Rectal smooth muscle tissue (tissue), 1 donor: ENCODE measurements around the gene TMBIM1.

ENCODE experiments used
- H3K27ac ChIP-seq: one replicate; pipeline ENCODE4 v1.7.0; 2013; ENCODE audit warnings: low read depth, low read length, inconsistent platforms
- H3K27me3 ChIP-seq: one replicate; pipeline ENCODE4 v1.7.0; 2013; ENCODE audit warnings: low read length; ENCODE audit not compliant: control insufficient read depth, insufficient read depth
- H3K36me3 ChIP-seq: one replicate; pipeline ENCODE4 v1.7.0; 2013; ENCODE audit warnings: low read length; ENCODE audit not compliant: control insufficient read depth, insufficient read depth
- H3K4me1 ChIP-seq: one replicate; pipeline ENCODE4 v1.7.0; 2013; ENCODE audit warnings: low read length; ENCODE audit not compliant: control insufficient read depth, insufficient read depth
- H3K4me3 ChIP-seq: one replicate; pipeline ENCODE4 v1.7.0; 2013; ENCODE audit warnings: low read length
- H3K9ac ChIP-seq: one replicate; pipeline ENCODE4 v1.7.0; 2013; ENCODE audit warnings: low read length

Gene TMBIM1

DNA sequence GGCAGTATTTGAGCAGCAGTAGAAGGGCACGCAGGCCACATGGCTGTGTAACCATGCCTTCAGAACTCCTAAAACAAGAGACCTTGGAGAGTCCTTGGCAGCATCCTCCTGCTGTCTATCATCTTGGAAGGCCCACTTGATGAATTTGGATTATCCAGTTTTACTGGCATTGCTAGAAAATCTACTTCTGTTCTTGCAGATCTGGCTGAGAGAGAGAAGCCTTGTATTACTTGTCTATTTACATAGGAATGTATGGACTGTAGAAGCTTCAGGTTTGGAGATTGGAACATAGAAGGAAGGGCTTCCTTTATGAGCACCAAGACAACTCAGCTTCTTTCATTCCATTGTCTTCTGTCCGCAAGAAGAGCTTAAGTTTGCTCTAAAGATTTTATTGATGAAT is 47.6 kb downstream of the TMBIM1 start:
- Histone ChIP-seq H3K36me3 (peaks cover 39% of the 10 kb centered on the region), H3K27me3 (no peaks in the 10 kb centered on the region), H3K9ac (no peak overlapping the region), H3K27ac (no peak overlapping the region), H3K4me3 (no peak overlapping the region), H3K4me1 (no peaks in the 10 kb centered on the region)

DNA sequence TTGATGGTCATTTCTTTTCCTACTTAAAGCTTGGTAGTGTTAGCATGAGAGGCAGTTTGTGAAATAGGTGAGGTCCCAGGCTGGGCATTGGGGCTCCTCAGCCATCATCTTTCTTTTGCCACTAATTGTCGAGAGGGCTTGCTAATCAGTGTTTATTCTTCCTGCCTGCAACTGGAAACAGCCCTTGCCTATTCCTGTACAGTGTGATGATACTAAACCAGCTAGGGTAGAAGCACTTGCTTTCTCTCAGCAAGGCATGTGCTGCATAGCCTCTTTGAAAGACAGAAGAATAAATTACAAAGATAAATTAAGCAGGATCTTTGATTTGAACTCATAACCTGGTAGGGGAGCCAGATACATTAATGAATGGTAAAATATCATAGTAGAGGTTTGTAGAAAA is 48.1 kb downstream of the TMBIM1 start:
- no peaks in the 10 kb centered on the region for H3K27me3 ChIP-seq
- H3K4me1 ChIP-seq: no peaks in the 10 kb centered on the region
- no peak overlapping the region for H3K4me3 ChIP-seq
- H3K9ac ChIP-seq: no peak overlapping the region
- H3K36me3 ChIP-seq: peaks cover 37% of the 10 kb centered on the region
- no peak overlapping the region for H3K27ac ChIP-seq

DNA sequence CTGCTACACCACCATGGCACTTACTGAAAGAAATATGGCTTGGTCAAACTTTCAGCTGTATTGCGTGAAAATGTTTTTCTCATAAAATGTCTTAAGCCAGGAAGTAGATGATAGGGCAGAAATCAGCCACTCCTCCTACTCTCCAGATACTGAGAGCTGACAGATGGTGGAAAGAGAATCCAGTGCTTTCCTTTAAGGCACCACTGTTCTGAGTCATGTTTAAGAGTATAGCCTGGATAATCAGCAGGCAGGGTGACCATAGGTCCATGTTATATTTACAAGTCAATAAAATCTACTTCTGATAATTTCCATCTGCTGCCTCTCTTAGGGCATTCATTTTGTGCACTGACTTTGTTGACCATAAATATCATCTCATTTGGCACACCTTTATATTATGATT is 53.4 kb downstream of the TMBIM1 start:
- no peaks in the 10 kb centered on the region for H3K4me1 ChIP-seq
- no peak overlapping the region for H3K27ac ChIP-seq
- H3K4me3 ChIP-seq: no peak overlapping the region
- no peaks in the 10 kb centered on the region for H3K27me3 ChIP-seq
- H3K9ac ChIP-seq: no peak overlapping the region
- peaks cover 26% of the 10 kb centered on the region for H3K36me3 ChIP-seq

DNA sequence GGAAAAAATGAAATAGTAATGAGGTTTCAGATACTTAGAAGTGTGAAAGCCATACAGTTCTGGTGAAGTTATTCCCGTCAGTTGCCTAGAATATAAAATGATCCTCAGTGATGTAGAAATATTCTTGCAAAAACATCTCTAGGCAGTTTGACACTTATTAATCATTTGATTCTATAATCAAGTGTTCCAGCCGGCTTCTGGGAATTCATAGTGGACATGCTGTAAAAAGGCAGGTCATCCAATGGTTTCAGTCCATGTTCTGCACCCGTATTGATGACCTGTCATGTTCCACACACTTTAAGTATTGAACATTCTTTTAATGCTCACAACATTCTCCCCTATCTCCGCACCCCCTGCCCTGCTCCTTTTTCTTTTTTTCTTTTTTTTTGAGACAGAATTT is 55.5 kb downstream of the TMBIM1 start:
- Histone ChIP-seq H3K4me1 (no peaks in the 10 kb centered on the region), H3K36me3 (peaks cover 33% of the 10 kb centered on the region), H3K4me3 (no peak overlapping the region)

DNA sequence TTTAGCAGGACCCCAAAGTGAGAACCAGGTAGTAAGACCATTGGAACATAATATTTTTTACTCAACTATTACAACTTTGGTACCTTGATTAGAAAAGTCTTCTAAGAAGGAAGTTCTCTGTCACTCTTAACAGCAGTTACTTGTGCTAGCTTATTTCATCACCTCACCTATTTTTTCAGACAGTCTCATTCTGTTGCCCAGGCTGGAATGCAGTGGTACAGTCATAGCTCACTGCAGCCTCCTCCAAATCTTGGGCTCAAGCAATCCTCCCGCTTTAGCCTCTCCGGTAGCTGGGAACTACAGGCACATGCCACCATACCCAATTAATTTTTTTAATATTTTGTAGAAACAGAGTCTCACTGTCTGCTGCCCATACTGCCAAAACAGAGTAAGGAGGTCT is 57.3 kb downstream of the TMBIM1 start:
- H3K4me3 ChIP-seq: no peak overlapping the region
- H3K36me3 ChIP-seq: peaks cover 39% of the 10 kb centered on the region
- no peaks in the 10 kb centered on the region for H3K27me3 ChIP-seq
- H3K4me1 ChIP-seq: peaks cover under 1% of the 10 kb centered on the region
- H3K9ac ChIP-seq: no peak overlapping the region
- H3K27ac ChIP-seq: no peak overlapping the region

More for the DNA sequence above, 55.5 kb downstream of the TMBIM1 start:
- Histone ChIP-seq H3K27me3 (no peaks in the 10 kb centered on the region), H3K27ac (no peak overlapping the region), H3K9ac (no peak overlapping the region)

DNA sequence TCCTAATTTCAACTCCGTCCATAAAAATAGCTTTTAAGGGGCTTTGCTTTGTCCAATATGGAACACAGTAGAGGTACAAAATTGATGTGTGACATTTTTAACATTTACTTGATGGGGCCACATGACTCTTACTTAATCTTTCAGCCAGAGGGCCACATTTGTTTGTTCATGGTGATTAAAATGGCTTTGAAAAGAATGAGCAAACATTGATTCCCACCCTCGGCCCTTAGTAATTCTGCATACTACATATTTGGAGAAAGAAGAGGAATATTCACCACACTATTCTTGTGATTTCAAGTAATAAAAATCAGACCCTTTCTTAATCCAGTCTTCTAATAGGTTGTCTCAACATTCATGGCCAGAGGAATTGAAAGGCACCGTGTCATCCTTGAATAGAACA is 57.8 kb downstream of the TMBIM1 start:
- H3K4me3 ChIP-seq: no peak overlapping the region
- H3K4me1 ChIP-seq: peaks cover 2% of the 10 kb centered on the region
- H3K27me3 ChIP-seq: no peaks in the 10 kb centered on the region
- peaks cover 39% of the 10 kb centered on the region for H3K36me3 ChIP-seq
- no peak overlapping the region for H3K27ac ChIP-seq
- no peak overlapping the region for H3K9ac ChIP-seq

DNA sequence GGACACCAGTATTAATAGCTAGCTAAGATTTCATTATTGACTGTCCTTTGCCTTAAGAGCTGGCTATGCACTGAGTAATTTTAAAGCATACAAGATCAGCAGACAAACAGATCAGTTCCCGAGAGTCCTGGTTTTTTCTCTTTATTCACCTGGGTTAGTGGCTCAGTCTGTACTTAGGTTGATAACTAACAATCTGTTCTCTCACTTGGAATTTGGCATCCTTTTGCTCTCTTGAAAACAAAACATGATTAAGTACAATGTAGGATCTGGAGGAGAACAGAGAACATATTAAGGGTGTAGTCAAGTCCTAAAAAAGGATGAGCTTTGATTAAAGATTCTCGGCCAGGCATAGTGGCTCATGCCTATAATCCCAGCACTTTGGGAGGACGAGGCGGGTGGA is 58.8 kb downstream of the TMBIM1 start:
- Histone ChIP-seq H3K27me3 (no peaks in the 10 kb centered on the region), H3K27ac (no peak overlapping the region), H3K9ac (no peak overlapping the region), H3K36me3 (peaks cover 34% of the 10 kb centered on the region), H3K4me3 (no peak overlapping the region), H3K4me1 (peaks cover 2% of the 10 kb centered on the region)

DNA sequence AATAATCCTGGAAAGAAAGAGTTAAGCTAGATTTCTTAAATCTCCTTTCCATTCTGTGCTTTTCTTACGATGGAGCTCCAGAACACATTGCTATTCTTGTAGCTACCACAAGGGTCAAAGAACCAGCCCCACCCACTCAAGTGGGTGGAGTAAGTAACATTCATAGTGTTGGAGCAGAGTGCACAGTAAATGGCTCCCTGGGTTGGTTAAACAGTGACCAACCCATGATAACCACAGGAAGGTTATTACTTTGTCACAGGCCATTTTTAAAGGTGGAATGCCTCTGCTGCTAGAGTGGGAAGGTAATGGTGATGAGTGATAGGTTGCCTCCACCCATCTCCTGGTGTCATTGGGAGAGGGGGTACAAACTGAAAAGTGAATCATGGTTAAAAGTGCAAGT is 61.4 kb downstream of the TMBIM1 start:
- H3K27me3 ChIP-seq: no peaks in the 10 kb centered on the region
- H3K36me3 ChIP-seq: peaks cover 34% of the 10 kb centered on the region
- H3K27ac ChIP-seq: no peak overlapping the region
- no peak overlapping the region for H3K4me3 ChIP-seq
- H3K9ac ChIP-seq: no peak overlapping the region
- peaks cover 2% of the 10 kb centered on the region for H3K4me1 ChIP-seq

DNA sequence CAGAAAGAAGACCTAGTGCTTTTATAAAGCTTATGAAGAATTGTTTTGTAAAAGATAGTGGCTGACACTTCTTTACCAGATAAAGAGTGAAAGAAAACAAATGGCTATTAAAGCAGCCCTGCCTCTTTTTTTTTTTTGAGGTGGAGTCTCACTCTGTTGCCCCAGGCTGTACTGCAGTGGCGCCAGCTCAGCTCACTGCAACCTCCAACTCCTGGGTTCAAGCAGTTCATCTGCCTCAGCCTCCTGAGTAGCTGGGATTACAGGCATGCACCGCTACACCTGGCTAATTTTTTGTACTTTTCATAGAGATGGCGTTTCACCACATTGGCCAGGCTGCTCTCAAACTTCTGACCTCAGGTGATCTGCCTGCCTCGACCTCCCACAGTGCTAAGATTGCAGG is 62.5 kb downstream of the TMBIM1 start:
- H3K27ac ChIP-seq: no peak overlapping the region
- no peaks in the 10 kb centered on the region for H3K27me3 ChIP-seq
- H3K9ac ChIP-seq: no peak overlapping the region
- no peak overlapping the region for H3K4me3 ChIP-seq
- H3K4me1 ChIP-seq: peaks cover 2% of the 10 kb centered on the region
- peaks cover 27% of the 10 kb centered on the region for H3K36me3 ChIP-seq

DNA sequence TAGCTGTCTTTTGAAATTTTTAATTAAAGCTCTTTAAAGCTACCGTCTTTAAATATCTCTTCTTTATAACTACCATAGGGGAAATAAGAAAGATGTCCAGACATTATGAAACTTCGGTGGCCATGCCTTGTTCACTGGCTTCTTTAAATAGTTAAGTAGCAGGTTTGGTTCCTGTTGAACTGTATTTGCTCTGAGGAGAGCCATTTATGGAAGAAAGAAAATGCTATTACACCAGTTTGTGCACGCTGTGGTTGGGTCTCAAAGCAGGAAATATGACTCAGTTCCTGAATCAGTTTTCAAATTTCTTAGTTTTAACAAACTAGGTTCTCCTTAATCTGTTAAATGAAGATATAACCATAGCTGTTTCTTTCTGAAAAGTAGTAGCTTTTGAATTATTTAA is 63.1 kb downstream of the TMBIM1 start:
- Histone ChIP-seq H3K9ac (no peak overlapping the region), H3K4me3 (no peak overlapping the region), H3K36me3 (peaks cover 23% of the 10 kb centered on the region), H3K4me1 (peaks cover 2% of the 10 kb centered on the region), H3K27me3 (no peaks in the 10 kb centered on the region), H3K27ac (no peak overlapping the region)

DNA sequence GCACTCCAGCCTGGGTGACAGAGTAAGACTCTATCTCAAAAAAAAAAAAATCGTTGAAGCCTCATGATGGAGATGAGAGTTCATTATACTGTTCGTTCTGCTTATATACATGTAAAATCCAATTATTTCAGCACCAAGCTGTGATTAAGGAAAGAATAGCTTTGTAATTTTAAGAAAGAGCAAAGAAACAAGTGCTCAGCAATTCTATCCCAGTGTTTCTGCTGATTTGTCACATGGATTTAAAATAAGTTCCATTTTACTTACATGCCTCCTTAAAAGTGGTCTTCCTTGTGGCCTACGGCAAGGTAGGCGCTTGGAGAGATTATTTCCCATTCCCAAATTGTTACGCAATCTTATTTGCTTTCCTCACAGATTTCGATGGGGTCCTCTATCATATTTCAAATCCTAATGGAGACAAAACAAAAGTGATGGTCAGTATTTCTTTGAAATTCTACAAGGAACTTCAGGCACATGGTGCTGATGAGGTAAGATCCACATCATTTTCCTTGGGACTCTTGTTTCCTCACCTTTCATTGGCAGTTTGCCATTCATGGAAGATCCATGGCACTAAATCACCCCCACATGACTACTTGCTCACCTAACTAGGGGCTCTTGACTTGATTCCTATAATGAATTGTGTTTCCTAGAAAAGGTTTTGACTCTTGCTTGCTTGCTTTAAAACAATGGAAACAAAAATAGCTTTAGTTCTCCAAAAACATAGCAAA is 63.8 kb downstream of the TMBIM1 start:
- Histone ChIP-seq H3K27me3 (no peaks in the 10 kb centered on the region), H3K27ac (no peak overlapping the region), H3K4me1 (peaks cover 2% of the 10 kb centered on the region), H3K36me3 (peaks cover 22% of the 10 kb centered on the region), H3K9ac (no peak overlapping the region), H3K4me3 (no peak overlapping the region)

DNA sequence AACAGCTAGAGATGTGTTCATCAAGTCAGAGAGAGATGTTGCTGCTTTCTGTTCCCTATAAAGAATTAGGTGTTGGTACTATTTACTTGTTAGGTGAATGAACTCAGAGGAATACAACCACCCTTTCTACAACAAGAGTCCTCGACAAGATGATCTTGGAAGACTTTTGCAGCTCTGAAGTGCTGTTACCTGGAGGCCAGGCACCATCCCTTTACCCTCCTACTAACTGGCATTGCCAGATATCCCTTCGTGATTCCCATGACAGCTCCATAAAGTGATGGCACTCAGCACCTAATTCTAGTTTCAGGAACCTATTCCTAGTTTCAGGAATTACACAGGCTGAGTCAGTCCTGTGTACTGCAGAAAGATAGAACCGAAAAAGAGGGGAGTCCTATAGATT is 65.4 kb downstream of the TMBIM1 start:
- Histone ChIP-seq H3K36me3 (peaks cover 15% of the 10 kb centered on the region), H3K27me3 (no peaks in the 10 kb centered on the region), H3K9ac (no peak overlapping the region), H3K27ac (no peak overlapping the region), H3K4me3 (no peak overlapping the region), H3K4me1 (peaks cover 8% of the 10 kb centered on the region)
